Liver (tissue), 9 donors: ENCODE results near the gene UBR1. TPM values are rescaled to one million over a fixed set of nuclear protein-coding genes. Genes with fewer than 3 reads are reported as not detected.

Source experiments
- DNase-seq: peaks from one replicate; pipeline ENCODE4 v3.0.0-alpha.2; 2017; ENCODE audit warnings: low spot score
- H3K27ac ChIP-seq, 2 donors: one replicate each; pipeline ENCODE4 v1.7.0; 2013; ENCODE audit warnings: inconsistent platforms in 2 of 2, low read length in 2 of 2, control low read depth in 1 of 2, low read depth in 1 of 2, mild to moderate bottlenecking in 1 of 2
- H3K27me3 ChIP-seq, 4 donors: one replicate each; pipeline versions ENCODE4 v1.6.1 to v1.7.0; 2013; ENCODE audit warnings: low read length in 3 of 4, inconsistent platforms in 1 of 4, mild to moderate bottlenecking in 1 of 4, moderate library complexity in 1 of 4; ENCODE audit not compliant: control insufficient read depth in 4 of 4, insufficient read depth in 4 of 4
- H3K36me3 ChIP-seq, 4 donors: one replicate each; pipeline versions ENCODE4 v1.6.1 to v1.7.0; 2013; ENCODE audit warnings: low read length in 3 of 4, mild to moderate bottlenecking in 3 of 4, low read depth in 1 of 4, moderate library complexity in 1 of 4; ENCODE audit not compliant: control insufficient read depth in 4 of 4, insufficient read depth in 3 of 4
- H3K4me1 ChIP-seq, 4 donors: one replicate each; pipeline versions ENCODE4 v1.6.1 to v1.7.0; 2013; ENCODE audit warnings: low read length in 3 of 4, mild to moderate bottlenecking in 3 of 4, moderate library complexity in 1 of 4; ENCODE audit not compliant: control insufficient read depth in 4 of 4, insufficient read depth in 4 of 4
- H3K4me3 ChIP-seq, 3 donors: one replicate each; pipeline versions ENCODE4 v1.6.1 to v1.7.0; 2013; ENCODE audit warnings: low read length in 3 of 3, control low read depth in 1 of 3, low read depth in 1 of 3, mild to moderate bottlenecking in 1 of 3
- H3K9ac ChIP-seq, 2 donors: one replicate each; pipeline ENCODE4 v1.7.0; 2013; ENCODE audit warnings: low read length in 2 of 2, mild to moderate bottlenecking in 2 of 2, moderate library complexity in 2 of 2, control low read depth in 1 of 2, low read depth in 1 of 2
- H3K9me3 ChIP-seq, 4 donors: one replicate each; pipeline versions ENCODE4 v1.6.1 to v1.7.0; 2013; ENCODE audit warnings: low read length in 3 of 4; ENCODE audit not compliant: control insufficient read depth in 4 of 4
- ATF3 ChIP-seq: IDR thresholded peaks from 2 replicates; pipeline ENCODE4 v1.6.1; 2016; ENCODE audit warnings: antibody characterized with exemption
- CTCF ChIP-seq: fragments of 150-350 bp; IDR thresholded peaks from 2 replicates; pipeline ENCODE4 v1.5.1; 2017; ENCODE audit warnings: improper control_type of control experiment, low read depth, low read length; ENCODE audit not compliant: missing input control
- EGR1 ChIP-seq, 2 donors: IDR thresholded peaks; 2 replicates each; pipeline ENCODE4 v1.6.1; 2016 to 2018; ENCODE audit warnings: antibody characterized with exemption in 2 of 2, low read depth in 2 of 2
- FOXA1 ChIP-seq: IDR thresholded peaks from 2 replicates; pipeline ENCODE4 v1.6.1; 2016; ENCODE audit warnings: antibody characterized with exemption
- FOXA2 ChIP-seq: IDR thresholded peaks from 2 replicates; pipeline ENCODE4 v1.6.1; 2016; ENCODE audit warnings: antibody characterized with exemption
- GABPA ChIP-seq, 2 donors: IDR thresholded peaks in 1 of 2; conservative IDR thresholded peaks in 1 of 2; 2 replicates each; pipeline ENCODE4 v1.6.1; 2016; ENCODE audit warnings: antibody characterized with exemption in 2 of 2, mild to moderate bottlenecking in 1 of 2, moderate library complexity in 1 of 2
- HNF4G ChIP-seq: IDR thresholded peaks from 2 replicates; pipeline ENCODE4 v1.6.1; 2016; ENCODE audit warnings: antibody characterized with exemption
- JUND ChIP-seq, 2 donors: IDR thresholded peaks; 2 replicates each; pipeline ENCODE4 v1.6.1; 2016; ENCODE audit warnings: antibody characterized with exemption in 2 of 2
- MAX ChIP-seq: IDR thresholded peaks from 2 replicates; pipeline ENCODE4 v1.6.1; 2016; ENCODE audit warnings: antibody characterized with exemption
- RAD21 ChIP-seq, 2 donors: IDR thresholded peaks; 2 replicates each; pipeline ENCODE4 v1.6.1; 2016; ENCODE audit warnings: antibody characterized with exemption in 2 of 2, mild to moderate bottlenecking in 2 of 2
- REST ChIP-seq: IDR thresholded peaks from 2 replicates; pipeline ENCODE4 v1.6.1; 2016; ENCODE audit warnings: antibody characterized with exemption, mild to moderate bottlenecking
- SP1 ChIP-seq: IDR thresholded peaks from 2 replicates; pipeline ENCODE4 v1.6.1; 2018; ENCODE audit warnings: antibody characterized with exemption, mild to moderate bottlenecking
- TAF1 ChIP-seq: conservative IDR thresholded peaks from 2 replicates; pipeline ENCODE4 v1.6.1; 2016; ENCODE audit warnings: antibody characterized with exemption, mild to moderate bottlenecking
- YY1 ChIP-seq: IDR thresholded peaks from 2 replicates; pipeline ENCODE4 v1.6.1; 2016; ENCODE audit warnings: antibody characterized with exemption, mild to moderate bottlenecking
- ZBTB33 ChIP-seq: IDR thresholded peaks from 2 replicates; pipeline ENCODE4 v1.6.1; 2016; ENCODE audit warnings: antibody characterized with exemption
- WGBS: extraction: QIAGEN DNeasy Blood & Tissue Kit; methylation state at CpG from one replicate; pipeline ENCODE4 v1.1.7; 2013; 5-methylcytosine and 5-hydroxymethylcytosine counted together
- polyA plus RNA-seq, 2 donors: library from polyadenylated mRNA; stranded (reverse) in 1 of 2; unstranded in 1 of 2; fragments of 200-250 nt in 1 of 2; fragments of >200 nt in 1 of 2; fragmentation: Nextera tagmentation in 1 of 2; extraction: Ambion mirVana in 1 of 2; gene quantifications; one replicate each; pipeline versions ENCODE4 v1.2.1 to v1.2.3, GENCODE V29; 2013 to 2015
- total RNA-seq, 2 donors: library from RNA; depleted of rRNA; stranded (reverse); fragments of >200 nt; gene quantifications; one replicate each; pipeline ENCODE4 v1.2.3, GENCODE V29; 2014
- donor health status: healthy.
- donor health status: healthy.
- donor health status: healthy.
- donor health status: healthy.
- donor health status: healthy.

The UBR1 gene
- total and polyA plus RNA-seq, 4 donors: 3.7 to 25.3 (median 10.9) TPM

GRCh38 chr15:43071451-43071850, 34.4 kb downstream of the UBR1 start:
- DNase-seq: no peak
- H3K36me3 ChIP-seq: peaks cover 2 to 35% (median 29%) of the 10 kb centered on the region in 4 donors
- no peak overlapping the region for H3K27ac ChIP-seq
- H3K4me3 ChIP-seq: no peak overlapping the region
- H3K9me3 ChIP-seq: no peaks in the 10 kb centered on the region
- no peaks in the 10 kb centered on the region for H3K4me1 ChIP-seq
- no peak for TF ChIP-seq YY1
- no peak for TF ChIP-seq JUND (IDR thresholded peaks at IDR 0.05)
- no peak for TF ChIP-seq ATF3
- no peak for TF ChIP-seq RAD21 (IDR thresholded peaks at IDR 0.05)
- TF ChIP-seq ZBTB33: no peak
- no peak for TF ChIP-seq EGR1 (IDR thresholded peaks at IDR 0.05; ENCODE audit: low read depth in 2 of 2)
- TF ChIP-seq SP1: no peak
- no peak for TF ChIP-seq HNF4G
- no peak for TF ChIP-seq FOXA1
- TF ChIP-seq FOXA2: no peak
- WGBS: 97% methylated on average over 2 of the region's 2 CpGs
- H3K27me3 ChIP-seq: no peaks in the 10 kb centered on the region
- H3K9ac ChIP-seq: no peak overlapping the region

- Histone ChIP-seq H3K27ac (no peak overlapping the region), H3K9ac (no peak overlapping the region), H3K9me3 (no peaks in the 10 kb centered on the region), H3K4me3 (no peak overlapping the region), H3K36me3 (peaks cover 2 to 35% (median 30%) of the 10 kb centered on the region in 4 donors), H3K27me3 (no peaks in the 10 kb centered on the region), H3K4me1 (no peaks in the 10 kb centered on the region)
- TF ChIP-seq FOXA2 (no peak), SP1 (no peak), GABPA (IDR thresholded peaks at IDR 0.05 in 1 of 2, conservative IDR thresholded peaks at IDR 0.05 in 1 of 2) (no peak), TAF1 (no peak), ZBTB33 (no peak), HNF4G (no peak), CTCF (no peak), FOXA1 (no peak), MAX (no peak), REST (no peak), EGR1 (IDR thresholded peaks at IDR 0.05; ENCODE audit: low read depth in 2 of 2) (no peak), YY1 (no peak), ATF3 (no peak)
- 91% methylated on average over 6 of the region's 6 CpGs for WGBS
- DNase-seq: no peak
These were observed 34.9 kb downstream of the UBR1 start for GRCh38 chr15:43070893-43071292.
